A673 (cell line): ENCODE data around the gene LY6G5C. TPM values are rescaled to one million over a fixed set of nuclear protein-coding genes. Genes with fewer than 3 reads are reported as not detected.

Experiments used
- BruUV-seq: library from RNA; stranded (reverse); fragments of 400-500 nt; replicated peaks from 2 replicates; lab custom pipeline; 2021; lab: Mats Ljungman, UMichigan
- CTCF ChIA-PET: fragments of 300-600 bp; sonication (Branson Sonifier 250); formaldehyde crosslinking; loops from one replicate; lab custom pipeline; 2022; ENCODE audit warnings: antibody characterized with exemption; lab: Charles Lee
- POLR2A ChIA-PET: fragments of 300-600 bp; sonication (Branson Sonifier 250); formaldehyde crosslinking; loops from one replicate; lab custom pipeline; 2022; ENCODE audit warnings: antibody characterized with exemption; ENCODE audit not compliant: low non-redundant PET; lab: Charles Lee
- DNase-seq: peaks from one replicate; pipeline ENCODE4 v3.0.0-alpha.2; 2015; ENCODE audit warnings: low spot score
- H3K27ac ChIP-seq: fragments of 200-600 bp; sonication (generic); 2 replicates; pipeline ENCODE4 v1.5.1; 2016; ENCODE audit warnings: mixed run types, low read depth, mild to moderate bottlenecking, mixed read lengths, antibody characterized with exemption, low read length; ENCODE audit not compliant: poor library complexity, severe bottlenecking
- H3K27me3 ChIP-seq: fragments of 200-600 bp; sonication (generic); replicated peaks from 2 replicates; pipeline ENCODE4 v1.6.1; 2017; ENCODE audit warnings: mixed run types, low read depth, mild to moderate bottlenecking, mixed read lengths, antibody characterized with exemption, low read length; ENCODE audit not compliant: insufficient read depth, poor library complexity
- H3K36me3 ChIP-seq: fragments of 200-600 bp; sonication (generic); 2 replicates; pipeline ENCODE4 v1.6.1; 2016; ENCODE audit warnings: mixed run types, mild to moderate bottlenecking, mixed read lengths, antibody characterized with exemption, low read length; ENCODE audit not compliant: insufficient read depth, poor library complexity, severe bottlenecking
- H3K4me1 ChIP-seq: fragments of 200-600 bp; sonication (generic); 2 replicates; pipeline ENCODE4 v1.6.1; 2017; ENCODE audit warnings: mixed run types, mild to moderate bottlenecking, mixed read lengths, antibody characterized with exemption, low read length; ENCODE audit not compliant: insufficient read depth, poor library complexity, severe bottlenecking
- H3K4me3 ChIP-seq: fragments of 200-600 bp; sonication (generic); 2 replicates; pipeline ENCODE4 v1.5.1; 2016; ENCODE audit warnings: low read depth, mixed run types, mild to moderate bottlenecking, mixed read lengths, low read length; ENCODE audit not compliant: poor library complexity, severe bottlenecking
- H3K9me3 ChIP-seq: fragments of 200-600 bp; sonication (generic); 2 replicates; pipeline ENCODE4 v1.6.1; 2016; ENCODE audit warnings: mixed run types, low read depth, mild to moderate bottlenecking, mixed read lengths, antibody characterized with exemption, low read length; ENCODE audit not compliant: poor library complexity, severe bottlenecking
- EZH2 ChIP-seq: fragments of 200-600 bp; sonication (generic); IDR thresholded peaks from 2 replicates; pipeline ENCODE4 v1.6.1; 2017; ENCODE audit warnings: borderline replicate concordance, low read depth, mild to moderate bottlenecking, mixed read lengths, antibody characterized with exemption, low read length; ENCODE audit not compliant: poor library complexity, severe bottlenecking
- intact Hi-C: fragments of 100-400 bp; cut with micrococcal nuclease; formaldehyde crosslinking; loops from one replicate; pipeline ENCODE4 v1.10.0; 2022; ENCODE audit not compliant: unreplicated experiment
- total RNA-seq: library from RNA; stranded (reverse); gene quantifications from 2 replicates; pipeline ENCODE4 v1.2.3, GENCODE V29; 2021
- TF ChIP-seq, protein P1 (sequence below): fragments of 300-800, 200-600 bp; sonication (generic); conservative IDR thresholded peaks from 2 replicates; pipeline ENCODE4 v1.5.1; 2017; ENCODE audit warnings: low read depth, mild to moderate bottlenecking, antibody characterized with exemption, low read length, moderate library complexity, mixed read lengths

LY6G5C gene
- total RNA-seq, 1 experiment from 2014 or later, result 6.8 TPM

DNA sequence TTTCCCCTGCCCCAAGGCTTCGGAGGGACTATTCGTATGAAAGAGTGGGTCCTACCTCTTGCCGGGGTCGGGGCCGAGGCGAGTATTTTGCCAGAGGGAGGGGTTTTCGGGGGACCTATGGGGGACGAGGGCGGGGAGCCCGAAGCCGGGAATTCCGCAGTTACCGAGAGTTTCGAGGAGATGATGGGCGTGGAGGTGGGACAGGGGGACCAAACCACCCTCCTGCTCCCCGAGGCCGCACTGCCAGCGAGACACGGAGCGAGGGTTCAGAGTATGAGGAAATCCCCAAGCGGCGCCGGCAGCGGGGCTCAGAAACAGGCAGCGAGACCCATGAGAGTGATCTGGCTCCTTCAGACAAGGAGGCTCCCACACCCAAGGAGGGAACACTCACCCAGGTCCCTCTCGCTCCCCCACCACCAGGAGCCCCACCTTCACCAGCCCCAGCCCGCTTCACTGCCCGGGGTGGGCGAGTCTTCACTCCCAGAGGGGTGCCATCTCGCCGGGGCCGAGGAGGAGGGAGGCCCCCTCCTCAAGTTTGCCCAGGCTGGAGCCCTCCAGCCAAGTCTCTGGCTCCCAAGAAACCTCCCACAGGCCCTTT, 49.1 kb downstream of the LY6G5C start:
- intact Hi-C loops, result no loop called here
- H3K27ac ChIP-seq, result peak overlapping the region; percentile 65
- H3K9me3 ChIP-seq, result no peaks in the 10 kb centered on the region
- BruUV-seq, result no TSS peak
- H3K27me3 ChIP-seq, result no peaks in the 10 kb centered on the region
- H3K36me3 ChIP-seq, result peaks cover 100% of the 10 kb centered on the region
- no peak for TF ChIP-seq EZH2
- TF ChIP-seq, protein P1, sequence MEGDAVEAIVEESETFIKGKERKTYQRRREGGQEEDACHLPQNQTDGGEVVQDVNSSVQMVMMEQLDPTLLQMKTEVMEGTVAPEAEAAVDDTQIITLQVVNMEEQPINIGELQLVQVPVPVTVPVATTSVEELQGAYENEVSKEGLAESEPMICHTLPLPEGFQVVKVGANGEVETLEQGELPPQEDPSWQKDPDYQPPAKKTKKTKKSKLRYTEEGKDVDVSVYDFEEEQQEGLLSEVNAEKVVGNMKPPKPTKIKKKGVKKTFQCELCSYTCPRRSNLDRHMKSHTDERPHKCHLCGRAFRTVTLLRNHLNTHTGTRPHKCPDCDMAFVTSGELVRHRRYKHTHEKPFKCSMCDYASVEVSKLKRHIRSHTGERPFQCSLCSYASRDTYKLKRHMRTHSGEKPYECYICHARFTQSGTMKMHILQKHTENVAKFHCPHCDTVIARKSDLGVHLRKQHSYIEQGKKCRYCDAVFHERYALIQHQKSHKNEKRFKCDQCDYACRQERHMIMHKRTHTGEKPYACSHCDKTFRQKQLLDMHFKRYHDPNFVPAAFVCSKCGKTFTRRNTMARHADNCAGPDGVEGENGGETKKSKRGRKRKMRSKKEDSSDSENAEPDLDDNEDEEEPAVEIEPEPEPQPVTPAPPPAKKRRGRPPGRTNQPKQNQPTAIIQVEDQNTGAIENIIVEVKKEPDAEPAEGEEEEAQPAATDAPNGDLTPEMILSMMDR, result no peak
- ChIA-PET POLR2A (no interaction called here), CTCF (no interaction called here)
- no peaks in the 10 kb centered on the region for H3K4me1 ChIP-seq
- DNase-seq, result no peak
- H3K4me3 ChIP-seq, result no peak overlapping the region

DNA sequence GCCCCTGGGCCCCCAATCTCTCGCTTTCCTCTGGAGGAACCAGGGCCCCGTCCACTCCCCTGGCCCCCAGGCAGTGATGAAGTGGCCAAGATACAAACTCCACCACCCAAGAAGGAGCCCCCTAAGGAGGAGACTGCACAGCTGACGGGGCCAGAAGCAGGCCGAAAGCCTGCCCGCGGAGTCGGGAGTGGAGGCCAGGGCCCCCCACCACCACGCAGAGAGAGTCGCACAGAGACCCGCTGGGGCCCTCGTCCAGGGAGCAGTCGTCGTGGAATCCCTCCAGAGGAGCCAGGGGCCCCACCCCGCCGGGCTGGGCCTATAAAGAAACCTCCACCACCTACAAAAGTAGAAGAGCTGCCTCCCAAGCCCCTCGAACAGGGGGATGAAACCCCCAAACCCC, 49.7 kb downstream of the LY6G5C start:
- CTCF ChIA-PET, result no interaction called here
- TSS peak; percentile 15 for BruUV-seq
- H3K36me3 ChIP-seq, result peaks cover 100% of the 10 kb centered on the region

DNA sequence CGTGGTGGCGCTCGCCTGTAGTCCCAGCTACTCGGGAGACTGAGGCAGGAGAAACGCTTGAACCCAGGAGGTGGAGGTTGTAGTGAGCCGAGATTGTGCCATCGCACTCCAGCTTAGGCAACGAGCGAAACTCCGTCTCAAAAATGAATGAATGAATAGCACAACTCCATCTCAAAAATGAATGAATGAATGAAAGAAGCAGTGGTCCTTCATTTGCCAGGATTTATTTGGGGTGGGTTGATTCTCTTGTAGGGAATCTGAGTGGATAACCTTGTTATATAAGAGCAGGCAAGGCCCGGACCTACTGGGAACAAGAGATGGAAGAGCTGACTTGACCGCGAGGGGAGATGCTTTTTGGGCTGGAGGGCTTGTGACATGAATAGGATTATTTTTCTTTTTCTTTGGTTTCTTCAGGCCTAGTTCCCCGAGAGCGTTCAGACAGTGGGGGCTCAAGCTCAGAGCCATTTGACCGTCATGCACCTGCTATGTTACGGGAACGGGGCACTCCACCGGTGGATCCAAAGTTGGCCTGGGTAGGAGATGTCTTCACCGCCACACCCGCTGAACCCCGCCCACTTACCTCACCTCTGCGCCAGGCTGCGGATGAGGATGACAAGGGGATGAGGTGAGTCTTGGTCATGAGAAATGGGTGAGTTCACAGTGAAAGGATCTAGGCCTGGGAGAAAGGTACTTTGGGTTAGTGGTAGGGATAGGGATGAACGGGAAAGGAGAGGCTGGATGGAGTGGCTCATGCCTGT, 50.5 kb downstream of the LY6G5C start:
- Histone ChIP-seq H3K4me1 (no peaks in the 10 kb centered on the region), H3K4me3 (no peak overlapping the region), H3K9me3 (no peaks in the 10 kb centered on the region), H3K27ac (no peak overlapping the region), H3K36me3 (peaks cover 100% of the 10 kb centered on the region), H3K27me3 (no peaks in the 10 kb centered on the region)
- ChIA-PET CTCF (no interaction called here), POLR2A (no interaction called here)
- DNase-seq, result no peak
- intact Hi-C loops, result no loop called here
- no TSS peak for BruUV-seq
- TF ChIP-seq, protein P1, result no peak
- TF ChIP-seq EZH2, result no peak

More for the DNA sequence above, 49.7 kb downstream of the LY6G5C start:
- Histone ChIP-seq H3K4me1 (no peaks in the 10 kb centered on the region), H3K27me3 (no peaks in the 10 kb centered on the region), H3K4me3 (no peak overlapping the region), H3K27ac (no peak overlapping the region), H3K9me3 (no peaks in the 10 kb centered on the region)
- no peak for TF ChIP-seq EZH2
- TF ChIP-seq, protein P1, result no peak
- POLR2A ChIA-PET, result no interaction called here
- DNase-seq, result no peak
- intact Hi-C loops, result no loop called here
